ENCODE measurements around the gene SETD1B.
"Not testable (repeated sequence)": the region's sequence is repeated elsewhere in the genome, so short reads cannot be mapped to it uniquely, and the experiment has no call there.

Gene SETD1B

GRCh38 chr12:121838126-121838525 is 34.3 kb downstream of the SETD1B start:
- no peaks in the 10 kb centered on the region for H3K36me3 Mint-ChIP-seq
- no peak overlapping the region for H3K27ac Mint-ChIP-seq
- H3K9me3 Mint-ChIP-seq, result no peaks in the 10 kb centered on the region
- H3K27me3 Mint-ChIP-seq, result no peaks in the 10 kb centered on the region
- no peak overlapping the region for H3K4me3 Mint-ChIP-seq
- peaks cover 15% of the 10 kb centered on the region for H3K4me1 Mint-ChIP-seq

GRCh38 chr12:121839106-121839992 is 35.5 kb downstream of the SETD1B start:
- Mint-ChIP-seq H3K9me3 (no peaks in the 10 kb centered on the region), H3K4me1 (peaks cover 15% of the 10 kb centered on the region), H3K4me3 (peak overlapping the region; percentile 96), H3K27me3 (no peaks in the 10 kb centered on the region), H3K36me3 (no peaks in the 10 kb centered on the region), H3K27ac (peak overlapping the region; percentile 89)

- H3K4me3 Mint-ChIP-seq, result peak overlapping the region; percentile 96
- H3K9me3 Mint-ChIP-seq, result no peaks in the 10 kb centered on the region
- H3K4me1 Mint-ChIP-seq, result peaks cover 15% of the 10 kb centered on the region
- H3K27ac Mint-ChIP-seq, result peak overlapping the region; percentile 89
- H3K36me3 Mint-ChIP-seq, result no peaks in the 10 kb centered on the region
- no peaks in the 10 kb centered on the region for H3K27me3 Mint-ChIP-seq
Measured at GRCh38 chr12:121839993-121840761, 36.4 kb downstream of the SETD1B start.

- Mint-ChIP-seq H3K27me3 (no peaks in the 10 kb centered on the region), H3K27ac (no peak overlapping the region), H3K36me3 (no peaks in the 10 kb centered on the region), H3K4me1 (peaks cover 15% of the 10 kb centered on the region), H3K4me3 (no peak overlapping the region), H3K9me3 (no peaks in the 10 kb centered on the region)
Measured at GRCh38 chr12:121843236-121843982, 39.6 kb downstream of the SETD1B start.

- no peak overlapping the region for H3K4me3 Mint-ChIP-seq
- H3K27ac Mint-ChIP-seq, result no peak overlapping the region
- no peaks in the 10 kb centered on the region for H3K36me3 Mint-ChIP-seq
Measured at GRCh38 chr12:121845701-121846100, 41.9 kb downstream of the SETD1B start.

GRCh38 chr12:121849211-121849610 is 45.4 kb downstream of the SETD1B start:
- Mint-ChIP-seq H3K27me3 (no peaks in the 10 kb centered on the region), H3K4me1 (no peaks in the 10 kb centered on the region), H3K4me3 (no peak overlapping the region), H3K36me3 (peaks cover 2% of the 10 kb centered on the region), H3K9me3 (no peaks in the 10 kb centered on the region), H3K27ac (no peak overlapping the region)

More at GRCh38 chr12:121845701-121846100, 41.9 kb downstream of the SETD1B start:
- no peaks in the 10 kb centered on the region for H3K9me3 Mint-ChIP-seq
- H3K4me1 Mint-ChIP-seq, result no peaks in the 10 kb centered on the region
- H3K27me3 Mint-ChIP-seq, result no peaks in the 10 kb centered on the region

- no peak overlapping the region for H3K4me3 Mint-ChIP-seq
Measured at GRCh38 chr12:121849665-121850064, 45.9 kb downstream of the SETD1B start.

GRCh38 chr12:121852392-121852791 is 48.6 kb downstream of the SETD1B start:
- H3K27ac Mint-ChIP-seq, H3K9me3 Mint-ChIP-seq, H3K4me3 Mint-ChIP-seq, H3K27me3 Mint-ChIP-seq, H3K36me3 Mint-ChIP-seq, H3K4me1 Mint-ChIP-seq: not testable (repeated sequence)

More at GRCh38 chr12:121849665-121850064, 45.9 kb downstream of the SETD1B start:
- Mint-ChIP-seq H3K36me3 (peaks cover 2% of the 10 kb centered on the region), H3K4me1 (no peaks in the 10 kb centered on the region), H3K27me3 (no peaks in the 10 kb centered on the region), H3K9me3 (no peaks in the 10 kb centered on the region), H3K27ac (no peak overlapping the region)

- Mint-ChIP-seq H3K9me3 (no peaks in the 10 kb centered on the region), H3K27me3 (no peaks in the 10 kb centered on the region), H3K4me1 (no peaks in the 10 kb centered on the region)
Measured at GRCh38 chr12:121857322-121858246, 53.8 kb downstream of the SETD1B start.

GRCh38 chr12:121858318-121858661 is 54.5 kb downstream of the SETD1B start:
- Mint-ChIP-seq H3K27me3 (no peaks in the 10 kb centered on the region), H3K36me3 (no peaks in the 10 kb centered on the region), H3K27ac (no peak overlapping the region), H3K4me3 (no peak overlapping the region), H3K9me3 (no peaks in the 10 kb centered on the region), H3K4me1 (no peaks in the 10 kb centered on the region)

More at GRCh38 chr12:121857322-121858246, 53.8 kb downstream of the SETD1B start:
- Mint-ChIP-seq H3K4me3 (no peak overlapping the region), H3K36me3 (peaks cover 2% of the 10 kb centered on the region), H3K27ac (no peak overlapping the region)

- H3K4me3 Mint-ChIP-seq, result no peak within 1 kb of the TSS
- H3K9me3 Mint-ChIP-seq, result no peaks in the 10 kb centered on the region
- H3K4me1 Mint-ChIP-seq, result no peaks in the 10 kb centered on the region
- H3K36me3 Mint-ChIP-seq, result no peaks in the 10 kb centered on the region
- H3K27ac Mint-ChIP-seq, result no peak within 1 kb of the TSS
- no peaks in the 10 kb centered on the region for H3K27me3 Mint-ChIP-seq
Measured at GRCh38 chr12:121858662-121859572, 55.1 kb downstream of the SETD1B start, which contains the start of gene HPD. TSS of gene HPD (minus strand) at chr12:121858859. CDS start at chr12:121858823, 36 bp downstream.

- Mint-ChIP-seq H3K27ac (no peak overlapping the region), H3K9me3 (no peaks in the 10 kb centered on the region), H3K4me3 (no peak overlapping the region), H3K4me1 (no peaks in the 10 kb centered on the region), H3K27me3 (no peaks in the 10 kb centered on the region), H3K36me3 (no peaks in the 10 kb centered on the region)
Measured at GRCh38 chr12:121860257-121860656, 56.4 kb downstream of the SETD1B start.

GRCh38 chr12:121860699-121861098 is 56.9 kb downstream of the SETD1B start:
- H3K36me3 Mint-ChIP-seq, H3K9me3 Mint-ChIP-seq, H3K27me3 Mint-ChIP-seq, H3K4me1 Mint-ChIP-seq, H3K27ac Mint-ChIP-seq, H3K4me3 Mint-ChIP-seq: not testable (repeated sequence)

Data from activated naive CD4-positive, alpha-beta T cell treated with anti-CD3 and anti-CD28 coated beads, Interleukin-2, amount 50 U/mL, for 24 hours (primary cell).